Ovary (tissue), 1 donor: ENCODE data around the gene FBXO38.

Experiments
- EP300 ChIP-seq: sonication (generic); formaldehyde crosslinking; IDR thresholded peaks from one replicate; pipeline ENCODE4 v1.6.1; 2017; ENCODE audit warnings: antibody characterized with exemption
- POLR2A ChIP-seq: fragments of 450-650 bp; IDR thresholded peaks from one replicate; pipeline ENCODE4 v1.6.1; 2017; ENCODE audit warnings: antibody characterized with exemption, mild to moderate bottlenecking, moderate library complexity

DNA sequence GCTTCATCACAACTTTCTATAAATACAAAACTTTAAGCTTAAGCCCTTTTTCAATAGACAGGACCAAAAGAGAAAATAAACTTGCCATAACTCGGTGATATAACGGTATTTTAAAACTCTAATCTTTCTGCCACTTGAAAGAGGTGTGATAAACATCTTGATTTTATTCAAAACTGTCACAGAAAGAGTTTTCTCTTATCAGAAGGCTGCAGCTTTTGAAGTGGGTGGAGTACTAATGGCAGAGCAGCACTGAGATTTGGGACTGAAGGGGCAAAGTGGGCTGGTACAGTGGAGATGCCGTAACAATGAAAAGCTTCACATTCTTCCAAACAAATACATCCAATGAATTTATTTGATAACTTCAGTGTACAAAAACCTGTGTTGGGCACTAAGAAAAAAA is 92.5 kb downstream of the FBXO38 start:
- no peak for TF ChIP-seq POLR2A
- no peak for TF ChIP-seq EP300
